Prostate gland (tissue), 2 donors: Measurements from ENCODE around the gene COX10. TPM values are rescaled to one million over a fixed set of nuclear protein-coding genes. Genes with fewer than 3 reads are reported as not detected.
"Not testable (repeated sequence)": the region's sequence is repeated elsewhere in the genome, so short reads cannot be mapped to it uniquely, and the experiment has no call there.

ENCODE experiments used
- DNase-seq: peaks from one replicate; pipeline ENCODE4 v3.0.0-alpha.2; 2019; ENCODE audit warnings: low spot score
- H3K27ac ChIP-seq, 2 donors: fragments of 200-600 bp; sonication (generic); 2 replicates each; pipeline ENCODE4 v1.5.1; 2017 to 2019
- H3K27me3 ChIP-seq: fragments of 200-600 bp; sonication (generic); replicated peaks from 2 replicates; pipeline ENCODE4 v1.5.1; 2019; ENCODE audit not compliant: insufficient read depth
- H3K36me3 ChIP-seq, 2 donors: fragments of 200-600 bp; sonication (generic); 1 replicate in 1 of 2; 2 replicates in 1 of 2; pipeline versions ENCODE4 v1.5.1 to v1.8.1; 2017 to 2019
- H3K4me1 ChIP-seq: fragments of 200-600 bp; sonication (generic); replicated peaks from 2 replicates; pipeline ENCODE4 v1.5.1; 2019
- H3K4me3 ChIP-seq, 2 donors: fragments of 200-600 bp; sonication (generic); 2 replicates each; pipeline ENCODE4 v1.5.1; 2017 to 2019
- H3K9me3 ChIP-seq: fragments of 200-600 bp; sonication (generic); 2 replicates; pipeline ENCODE4 v1.5.1; 2017
- POLR2A ChIP-seq: fragments of 450-650 bp; IDR thresholded peaks from one replicate; pipeline ENCODE4 v1.6.1; 2016; ENCODE audit warnings: antibody characterized with exemption, mild to moderate bottlenecking
- POLR2AphosphoS5 ChIP-seq: sonication (generic); formaldehyde crosslinking; IDR thresholded peaks from one replicate; pipeline ENCODE4 v1.6.1; 2017; ENCODE audit warnings: antibody characterized with exemption
- WGBS: methylation state at CpG from one replicate; pipeline ENCODE4 v1.1.5; 2018; 5-methylcytosine and 5-hydroxymethylcytosine counted together
- intact Hi-C: fragments of 100-400 bp; cut with DNase I; formaldehyde crosslinking; loops from one replicate; pipeline ENCODE4 v1.14.2; 2022
- total RNA-seq, 2 donors: library from RNA; depleted of rRNA; stranded (reverse); fragments of >200 nt; gene quantifications; one replicate each; pipeline ENCODE4 v1.1.0, GENCODE V29; 2016
- TF ChIP-seq, protein P1 (sequence below), 4 experiments: fragments of 200-600 bp in 2 of 4; fragments of 450-650 bp in 2 of 4; sonication (generic) in 2 of 4; IDR thresholded peaks; 1 replicate in 3 of 4; 2 replicates in 1 of 4; pipeline ENCODE4 v1.5.1; 2016 to 2019; ENCODE audit warnings: antibody characterized with exemption in 4 of 4, mild to moderate bottlenecking in 2 of 4, moderate library complexity in 2 of 4

Gene COX10
- total RNA-seq: 10 to 100 TPM; 16.5 to 35.1 TPM

DNA sequence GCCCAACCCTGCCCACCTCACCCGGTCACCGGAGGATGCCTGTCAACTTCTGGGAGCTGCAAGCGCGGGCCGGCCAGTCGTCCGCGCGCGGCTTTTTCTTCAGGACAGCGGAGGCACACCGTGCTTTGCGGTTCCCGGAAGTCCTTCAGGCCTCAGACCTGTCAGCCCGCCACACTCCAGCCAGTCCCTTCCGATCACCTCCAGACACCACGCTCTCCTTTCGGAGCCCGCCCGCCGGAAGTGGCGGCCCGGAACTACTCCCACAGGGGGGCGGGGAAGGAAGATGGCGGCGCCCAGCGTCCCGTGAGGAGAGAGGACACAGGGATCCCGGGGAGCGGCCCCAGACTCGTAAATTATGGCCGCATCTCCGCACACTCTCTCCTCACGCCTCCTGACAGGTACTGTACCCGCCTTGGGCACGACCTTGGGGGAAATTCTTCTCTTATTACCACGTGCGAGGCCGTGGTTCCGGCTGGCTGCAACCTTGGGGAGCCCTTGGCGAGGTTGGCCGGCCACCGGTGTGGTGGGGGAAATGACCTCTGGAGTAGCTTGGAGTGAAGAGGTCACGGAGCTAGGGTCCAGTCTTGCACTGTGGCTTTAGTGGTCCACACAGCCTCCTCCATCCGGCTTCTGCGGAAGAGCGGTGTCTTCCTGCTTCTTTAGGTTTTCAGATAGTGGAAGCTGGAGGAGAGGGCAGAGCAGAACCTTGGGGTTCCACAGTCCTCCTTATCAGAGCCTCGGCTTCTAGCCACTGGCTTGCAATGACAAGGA, at the start of gene COX10:
Gene COX10 (plus strand): TSS at position 254 of the 771 bp plus-strand sequence. CDS start 102 bp downstream, at position 356.
- intact Hi-C loops: loop anchor here (5.0 kb wide), 1 partner anchor 233 kb away; the partner anchor contains the start of gene HS3ST3B1
- H3K4me3 ChIP-seq: peak within 1 kb of the TSS; percentile 66 to 77
- H3K4me1 ChIP-seq: peaks cover 7% of the 10 kb centered on the region
- H3K9me3 ChIP-seq: no peaks in the 10 kb centered on the region
- TF ChIP-seq, protein P1, sequence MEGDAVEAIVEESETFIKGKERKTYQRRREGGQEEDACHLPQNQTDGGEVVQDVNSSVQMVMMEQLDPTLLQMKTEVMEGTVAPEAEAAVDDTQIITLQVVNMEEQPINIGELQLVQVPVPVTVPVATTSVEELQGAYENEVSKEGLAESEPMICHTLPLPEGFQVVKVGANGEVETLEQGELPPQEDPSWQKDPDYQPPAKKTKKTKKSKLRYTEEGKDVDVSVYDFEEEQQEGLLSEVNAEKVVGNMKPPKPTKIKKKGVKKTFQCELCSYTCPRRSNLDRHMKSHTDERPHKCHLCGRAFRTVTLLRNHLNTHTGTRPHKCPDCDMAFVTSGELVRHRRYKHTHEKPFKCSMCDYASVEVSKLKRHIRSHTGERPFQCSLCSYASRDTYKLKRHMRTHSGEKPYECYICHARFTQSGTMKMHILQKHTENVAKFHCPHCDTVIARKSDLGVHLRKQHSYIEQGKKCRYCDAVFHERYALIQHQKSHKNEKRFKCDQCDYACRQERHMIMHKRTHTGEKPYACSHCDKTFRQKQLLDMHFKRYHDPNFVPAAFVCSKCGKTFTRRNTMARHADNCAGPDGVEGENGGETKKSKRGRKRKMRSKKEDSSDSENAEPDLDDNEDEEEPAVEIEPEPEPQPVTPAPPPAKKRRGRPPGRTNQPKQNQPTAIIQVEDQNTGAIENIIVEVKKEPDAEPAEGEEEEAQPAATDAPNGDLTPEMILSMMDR (IDR thresholded peaks at IDR 0.05): no peak
- TF ChIP-seq POLR2A (peak; percentile 58), POLR2AphosphoS5 (peak; percentile 96)
- peak within 1 kb of the TSS; percentile 63 to 70 for H3K27ac ChIP-seq
- no peaks in the 10 kb centered on the region for H3K36me3 ChIP-seq
- DNase-seq: peak; percentile 86
- WGBS: under 1% methylated on average over 48 of the region's 48 CpGs
- no peaks in the 10 kb centered on the region for H3K27me3 ChIP-seq

DNA sequence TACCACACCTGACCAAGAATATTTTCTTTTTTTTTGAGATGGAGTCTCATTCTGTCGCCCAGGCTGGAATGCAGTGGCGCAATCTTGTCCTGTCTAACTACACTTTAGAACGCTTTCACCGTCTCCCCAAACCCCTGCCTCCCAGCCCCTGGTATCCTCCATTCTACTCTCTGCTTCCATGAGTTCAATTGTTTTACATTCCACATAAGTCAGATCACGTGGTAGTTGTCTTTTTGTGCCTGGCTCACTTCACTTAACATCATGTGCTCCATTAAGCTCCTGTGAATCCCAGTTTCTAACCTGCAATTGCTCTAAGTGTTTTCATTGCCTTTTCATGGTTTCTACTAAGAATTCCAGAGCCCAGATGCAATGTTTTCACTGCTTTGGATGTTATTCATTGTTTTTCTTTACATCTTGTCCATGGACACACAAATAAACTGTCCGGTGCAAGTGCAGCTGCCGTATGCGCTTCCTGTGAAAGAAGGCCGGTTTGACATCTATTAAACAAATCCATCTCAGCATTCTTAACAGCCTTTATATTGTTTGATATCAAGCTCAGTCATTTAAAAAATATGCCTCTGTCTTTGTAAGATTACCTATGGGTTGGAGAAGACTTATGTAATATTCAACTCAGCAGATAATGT, 47.5 kb upstream of the COX10 start:
- H3K27me3 ChIP-seq, intact Hi-C loops, H3K4me1 ChIP-seq, H3K9me3 ChIP-seq, H3K36me3 ChIP-seq, DNase-seq, H3K27ac ChIP-seq, H3K4me3 ChIP-seq: not testable (repeated sequence)
- 75% methylated on average over 4 of the region's 9 CpGs for WGBS

DNA sequence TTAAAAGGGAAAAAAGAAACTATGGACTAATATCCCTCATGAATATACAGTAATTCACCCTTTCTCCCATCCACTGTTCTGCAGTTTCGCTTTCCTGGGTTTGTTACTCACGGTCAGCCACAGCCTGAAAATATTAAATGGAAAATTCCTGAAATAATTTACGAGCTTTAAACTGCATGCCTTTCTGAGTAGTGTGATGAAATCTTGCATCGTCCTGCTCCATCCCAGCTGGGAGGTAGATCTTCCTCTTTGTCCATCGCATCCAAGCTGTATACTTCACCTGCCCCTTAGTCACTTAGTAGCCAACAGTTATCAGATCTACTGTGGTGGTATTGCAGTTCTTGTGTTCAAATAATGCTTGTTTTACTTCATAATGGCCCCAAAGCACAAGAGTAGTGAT, 39.5 kb upstream of the COX10 start:
- H3K4me1 ChIP-seq, H3K36me3 ChIP-seq, H3K27me3 ChIP-seq, DNase-seq, intact Hi-C loops, H3K27ac ChIP-seq, H3K9me3 ChIP-seq, H3K4me3 ChIP-seq: not testable (repeated sequence)
- WGBS: no CpG with 5 or more reads among the region's 5 CpGs

DNA sequence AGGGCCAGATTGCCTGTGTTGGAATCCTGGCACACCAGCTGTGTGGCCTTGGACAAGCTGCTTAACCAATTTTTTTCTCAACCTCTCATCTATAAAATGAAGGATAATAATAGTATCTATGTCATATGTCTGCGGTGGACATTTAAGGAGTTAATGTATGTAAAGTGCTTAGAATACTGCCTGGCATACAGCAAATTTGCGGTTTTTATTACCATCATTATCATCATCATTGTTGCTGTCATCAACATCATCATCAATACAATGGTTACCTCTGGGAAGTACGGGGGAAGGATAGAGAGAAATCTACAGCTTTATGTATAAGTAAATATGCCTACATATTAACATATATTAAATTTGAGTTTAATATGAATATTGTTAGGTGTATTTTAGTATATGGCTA, 37.1 kb upstream of the COX10 start:
- TF ChIP-seq POLR2AphosphoS5: no peak
- TF ChIP-seq, protein P1 (IDR thresholded peaks at IDR 0.05): no peak
- no peak for TF ChIP-seq POLR2A
- no peak for DNase-seq
- no peak overlapping the region for H3K27ac ChIP-seq
- H3K4me3 ChIP-seq: no peak overlapping the region
- intact Hi-C loops: no loop called here
- no peaks in the 10 kb centered on the region for H3K27me3 ChIP-seq
- no peaks in the 10 kb centered on the region for H3K4me1 ChIP-seq
- 94% methylated on average over 3 of the region's 3 CpGs for WGBS
- H3K9me3 ChIP-seq: no peaks in the 10 kb centered on the region
- peaks cover 0 to 4% of the 10 kb centered on the region in 2 donors for H3K36me3 ChIP-seq

DNA sequence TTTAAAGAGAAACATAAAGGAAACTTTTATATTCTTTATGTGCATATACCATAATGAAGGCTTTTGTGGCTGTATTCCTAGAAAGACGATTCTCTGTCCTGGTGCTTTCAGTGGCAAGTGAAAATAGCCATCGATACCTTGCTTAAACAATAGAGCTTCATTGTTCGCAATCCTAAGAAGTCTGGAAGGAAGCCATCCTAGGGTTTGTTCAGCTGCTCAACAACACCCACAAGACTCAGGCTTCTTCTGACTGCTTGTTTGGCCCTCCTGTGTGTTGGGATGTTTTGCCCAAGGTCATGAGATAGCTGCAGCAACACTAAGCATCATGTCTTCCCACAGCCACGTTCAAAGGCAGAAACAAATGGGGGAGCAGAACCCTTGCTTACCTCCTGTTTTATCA, 36.1 kb upstream of the COX10 start:
- Histone ChIP-seq H3K4me1 (no peaks in the 10 kb centered on the region), H3K36me3 (peaks cover 0 to 4% of the 10 kb centered on the region in 2 donors), H3K27me3 (no peaks in the 10 kb centered on the region), H3K9me3 (no peaks in the 10 kb centered on the region), H3K4me3 (no peak overlapping the region), H3K27ac (no peak overlapping the region)
- WGBS: 41% methylated on average over 4 of the region's 4 CpGs
- intact Hi-C loops: no loop called here
- DNase-seq: no peak
- TF ChIP-seq POLR2A (no peak), POLR2AphosphoS5 (no peak)
- TF ChIP-seq, protein P1 (IDR thresholded peaks at IDR 0.05): no peak

DNA sequence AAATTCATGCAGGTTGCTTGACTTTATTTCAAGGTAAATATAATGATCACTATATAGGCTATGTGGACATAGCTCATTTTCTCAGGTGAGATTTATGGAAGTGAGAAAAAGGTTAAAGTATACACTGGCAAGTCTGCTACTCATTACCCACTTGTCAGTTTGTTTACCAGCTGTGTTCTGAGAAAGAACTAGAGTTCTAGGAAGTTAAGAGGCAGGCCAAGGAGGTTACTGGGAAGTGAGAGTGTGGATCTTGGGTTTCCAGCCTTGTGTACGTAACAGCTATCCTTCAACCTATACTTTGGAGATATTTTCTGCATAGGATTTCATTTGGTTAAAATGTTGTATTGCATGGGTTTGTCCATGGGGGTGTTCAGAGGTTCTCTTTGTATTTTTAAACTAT, 31.9 kb upstream of the COX10 start:
- DNase-seq: no peak
- Histone ChIP-seq H3K4me1 (no peaks in the 10 kb centered on the region), H3K9me3 (no peaks in the 10 kb centered on the region), H3K27me3 (no peaks in the 10 kb centered on the region), H3K4me3 (no peak overlapping the region), H3K27ac (no peak overlapping the region), H3K36me3 (peaks cover 0 to 4% of the 10 kb centered on the region in 2 donors)
- TF ChIP-seq POLR2AphosphoS5 (no peak), POLR2A (no peak)
- TF ChIP-seq, protein P1 (IDR thresholded peaks at IDR 0.05): no peak
- WGBS: 94% methylated on average over 1 of the region's 1 CpG
- intact Hi-C loops: no loop called here
